ENCODE measurements around the gene NPC1.

- TF ChIP-seq EZH2 (IDR thresholded peaks at IDR 0.05; ENCODE audit: low read length, missing control alignments) (no peak), CTCF (conservative IDR thresholded peaks at IDR 0.05 in 1 of 2, IDR thresholded peaks at IDR 0.05 in 1 of 2; ENCODE audit: low read depth in 1 of 2, low read length in 2 of 2) (no peak)
Observed at GRCh38 chr18:23532848-23533247, 53.5 kb downstream of the NPC1 start.

Measured in fibroblast of lung (primary cell).